Measurements from ENCODE around the gene RYR2.
"Not testable (repeated sequence)": the region's sequence is repeated elsewhere in the genome, so short reads cannot be mapped to it uniquely, and the experiment has no call there.

DNA sequence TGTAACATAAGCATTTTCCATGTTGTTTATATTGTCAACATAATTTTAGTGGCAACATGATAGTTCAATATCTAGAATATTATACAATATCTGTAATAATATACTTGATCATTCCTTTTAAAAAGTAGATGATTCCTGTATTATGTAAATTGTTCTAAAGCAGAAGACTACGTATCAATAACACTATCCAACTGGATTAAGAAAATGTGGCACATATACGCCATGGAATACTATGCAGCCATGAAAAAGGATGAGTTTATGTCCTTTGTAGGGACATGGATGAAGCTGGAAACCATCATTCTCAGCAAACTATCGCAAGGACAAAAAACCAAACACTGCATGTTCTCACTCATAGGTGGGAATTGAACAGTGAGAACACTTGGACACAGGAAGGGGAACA, 329.5 kb downstream of the RYR2 start:
- TF ChIP-seq, protein P1, sequence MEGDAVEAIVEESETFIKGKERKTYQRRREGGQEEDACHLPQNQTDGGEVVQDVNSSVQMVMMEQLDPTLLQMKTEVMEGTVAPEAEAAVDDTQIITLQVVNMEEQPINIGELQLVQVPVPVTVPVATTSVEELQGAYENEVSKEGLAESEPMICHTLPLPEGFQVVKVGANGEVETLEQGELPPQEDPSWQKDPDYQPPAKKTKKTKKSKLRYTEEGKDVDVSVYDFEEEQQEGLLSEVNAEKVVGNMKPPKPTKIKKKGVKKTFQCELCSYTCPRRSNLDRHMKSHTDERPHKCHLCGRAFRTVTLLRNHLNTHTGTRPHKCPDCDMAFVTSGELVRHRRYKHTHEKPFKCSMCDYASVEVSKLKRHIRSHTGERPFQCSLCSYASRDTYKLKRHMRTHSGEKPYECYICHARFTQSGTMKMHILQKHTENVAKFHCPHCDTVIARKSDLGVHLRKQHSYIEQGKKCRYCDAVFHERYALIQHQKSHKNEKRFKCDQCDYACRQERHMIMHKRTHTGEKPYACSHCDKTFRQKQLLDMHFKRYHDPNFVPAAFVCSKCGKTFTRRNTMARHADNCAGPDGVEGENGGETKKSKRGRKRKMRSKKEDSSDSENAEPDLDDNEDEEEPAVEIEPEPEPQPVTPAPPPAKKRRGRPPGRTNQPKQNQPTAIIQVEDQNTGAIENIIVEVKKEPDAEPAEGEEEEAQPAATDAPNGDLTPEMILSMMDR (IDR thresholded peaks at IDR 0.05), result not testable (repeated sequence)
- TF ChIP-seq POLR2A (IDR thresholded peaks at IDR 0.05), result not testable (repeated sequence)
